CD4-positive, CD25-positive, alpha-beta regulatory T cell (primary cell): Measurements from ENCODE around the gene MACROD2. TPM values are rescaled to one million over a fixed set of nuclear protein-coding genes. Genes with fewer than 3 reads are reported as not detected.

Experiments
- ATAC-seq, 2 donors: fragments of 150-1000 bp; cut with Tn5 transposase; one replicate each; pipeline ENCODE4 v1.10.0; 2021; ENCODE audit warnings: low read depth in 2 of 2, moderate number of reproducible peaks in 2 of 2, moderate library complexity in 1 of 2
- DNase-seq, 3 donors: peaks; one replicate each; pipeline versions ENCODE4 v3.0.0 to v3.0.0-alpha.2; 2012 to 2022; ENCODE audit warnings: mixed read lengths in 1 of 3
- H3K27ac ChIP-seq: one replicate; pipeline ENCODE4 v1.7.0; 2013; ENCODE audit warnings: mild to moderate bottlenecking, low read length; ENCODE audit not compliant: insufficient read depth, poor library complexity, severe bottlenecking
- H3K27me3 ChIP-seq: one replicate; pipeline ENCODE4 v1.7.0; 2013; ENCODE audit warnings: low read length; ENCODE audit not compliant: control insufficient read depth, insufficient read depth
- H3K36me3 ChIP-seq: one replicate; pipeline ENCODE4 v1.7.0; 2013; ENCODE audit warnings: mild to moderate bottlenecking, low read length, moderate library complexity; ENCODE audit not compliant: control insufficient read depth, insufficient read depth
- H3K4me1 ChIP-seq: 2 replicates; pipeline ENCODE4 v1.7.0; 2013; ENCODE audit warnings: mild to moderate bottlenecking, low read length; ENCODE audit not compliant: insufficient read depth, control insufficient read depth, poor library complexity, severe bottlenecking
- H3K4me3 ChIP-seq: one replicate; pipeline ENCODE4 v1.7.0; 2013; ENCODE audit warnings: low read depth, mild to moderate bottlenecking, low read length, moderate library complexity
- H3K9me3 ChIP-seq, 2 experiments: 1 replicate in 1 of 2; 2 replicates in 1 of 2; pipeline ENCODE4 v1.7.0; 2013; ENCODE audit warnings: low read length in 2 of 2, mild to moderate bottlenecking in 1 of 2, moderate library complexity in 1 of 2; ENCODE audit not compliant: control insufficient read depth in 2 of 2
- H3K27ac Mint-ChIP-seq, 3 donors: one replicate each; pipeline ENCODE4 v1.8.0; 2020 to 2022; ENCODE audit warnings: mild to moderate bottlenecking in 3 of 3, mixed read lengths in 3 of 3, moderate library complexity in 2 of 3
- H3K27me3 Mint-ChIP-seq: one replicate; pipeline ENCODE4 v1.8.0; 2022; ENCODE audit warnings: mild to moderate bottlenecking, mixed read lengths
- H3K36me3 Mint-ChIP-seq: one replicate; pipeline ENCODE4 v1.8.0; 2020; ENCODE audit warnings: mixed read lengths
- H3K4me1 Mint-ChIP-seq, 4 donors: one replicate each; pipeline ENCODE4 v1.8.0; 2020 to 2022; ENCODE audit warnings: mixed read lengths in 4 of 4, mild to moderate bottlenecking in 1 of 4
- H3K4me3 Mint-ChIP-seq, 4 donors: one replicate each; pipeline ENCODE4 v1.8.0; 2020 to 2022; ENCODE audit warnings: mild to moderate bottlenecking in 4 of 4, mixed read lengths in 4 of 4, moderate library complexity in 3 of 4
- H3K9me3 Mint-ChIP-seq, 7 donors: one replicate each; pipeline ENCODE4 v1.8.0; 2020 to 2022; ENCODE audit warnings: mixed read lengths in 7 of 7, mild to moderate bottlenecking in 3 of 7, moderate library complexity in 2 of 7
- polyA plus RNA-seq, 4 donors: library from polyadenylated mRNA; unstranded; fragments of 300-500 nt; fragmentation: Illumina TruSeq; gene quantifications; one replicate each; pipeline ENCODE4 v1.2.3, GENCODE V29; 2021
- total RNA-seq: library from RNA; stranded (reverse); gene quantifications from one replicate; pipeline ENCODE4 v1.2.3, GENCODE V29; 2022

The MACROD2 gene
- total and polyA plus RNA-seq, 5 donors from 2014 or later: 1.4 TPM; not detected in 4

- no peaks in the 10 kb centered on the region for H3K36me3 Mint-ChIP-seq
- H3K4me3 Mint-ChIP-seq: no peak overlapping the region
- ATAC-seq (no peak), DNase-seq (no peak)
- Histone ChIP-seq H3K4me3 (no peak overlapping the region), H3K9me3 (peaks cover 0 to 5% of the 10 kb centered on the region in 2 experiments), H3K36me3 (no peaks in the 10 kb centered on the region), H3K27me3 (no peaks in the 10 kb centered on the region), H3K27ac (no peak overlapping the region), H3K4me1 (no peaks in the 10 kb centered on the region)
- H3K4me1 Mint-ChIP-seq: no peaks in the 10 kb centered on the region
- H3K9me3 Mint-ChIP-seq: peaks cover 0 to 16% (median 8%) of the 10 kb centered on the region in 7 donors
- no peaks in the 10 kb centered on the region for H3K27me3 Mint-ChIP-seq
- H3K27ac Mint-ChIP-seq: no peak overlapping the region
Observed at GRCh38 chr20:15248618-15249395, 1253.5 kb downstream of the MACROD2 start.

- Histone ChIP-seq H3K4me3 (no peak overlapping the region), H3K27ac (no peak overlapping the region), H3K36me3 (no peaks in the 10 kb centered on the region), H3K27me3 (no peaks in the 10 kb centered on the region), H3K4me1 (no peaks in the 10 kb centered on the region), H3K9me3 (peaks cover 0 to 5% of the 10 kb centered on the region in 2 experiments)
- peaks cover 4 to 19% (median 8%) of the 10 kb centered on the region in 7 donors for H3K9me3 Mint-ChIP-seq
- no peaks in the 10 kb centered on the region for H3K36me3 Mint-ChIP-seq
- no peak overlapping the region for H3K4me3 Mint-ChIP-seq
- DNase-seq: no peak
- no peaks in the 10 kb centered on the region for H3K27me3 Mint-ChIP-seq
- H3K27ac Mint-ChIP-seq: no peak overlapping the region
- no peak for ATAC-seq
- H3K4me1 Mint-ChIP-seq: no peaks in the 10 kb centered on the region
Observed at GRCh38 chr20:15251171-15251570, 1255.9 kb downstream of the MACROD2 start.

DNA sequence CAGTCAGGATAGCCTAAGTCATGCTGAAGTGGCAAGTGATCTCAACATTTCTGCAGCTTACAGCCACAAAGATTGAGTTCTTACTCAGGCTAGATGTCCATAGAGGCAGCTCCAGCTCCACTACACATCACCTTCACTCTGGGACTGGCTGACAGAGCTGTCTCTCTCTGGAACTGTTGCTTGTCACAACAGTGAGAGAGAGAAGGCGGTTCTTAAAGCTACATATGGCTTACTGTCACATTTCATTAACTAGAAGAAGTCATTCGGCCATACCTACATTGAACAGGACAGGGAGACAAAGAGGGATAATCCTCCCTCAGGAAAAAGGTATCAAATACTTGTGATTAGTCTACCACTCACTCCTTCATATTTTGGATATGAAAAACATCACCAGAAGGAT is 1257.0 kb downstream of the MACROD2 start:
- no peaks in the 10 kb centered on the region for H3K36me3 Mint-ChIP-seq

DNA sequence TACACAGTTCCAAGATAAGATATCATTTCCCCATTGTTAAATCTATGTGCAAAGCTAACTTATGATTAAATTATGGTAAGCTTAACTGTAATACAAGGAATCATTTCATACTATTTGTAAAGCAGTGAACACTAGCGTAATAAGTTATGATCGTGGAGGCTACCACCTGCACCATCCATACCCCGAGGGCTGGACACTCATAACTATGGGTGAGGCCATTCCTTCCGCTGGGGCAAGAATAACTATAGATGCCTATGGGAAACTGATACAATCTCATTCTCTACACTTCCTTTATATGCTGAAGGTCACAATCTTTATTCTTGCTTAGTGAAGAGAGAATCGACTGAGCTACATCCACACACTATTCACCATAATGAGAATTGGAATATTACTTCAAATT is 1258.1 kb downstream of the MACROD2 start:
- Mint-ChIP-seq H3K9me3 (peaks cover 3 to 21% (median 6%) of the 10 kb centered on the region in 7 donors), H3K4me3 (no peak overlapping the region), H3K27me3 (no peaks in the 10 kb centered on the region), H3K27ac (no peak overlapping the region), H3K4me1 (no peaks in the 10 kb centered on the region), H3K36me3 (no peaks in the 10 kb centered on the region)
- Histone ChIP-seq H3K4me1 (no peaks in the 10 kb centered on the region), H3K36me3 (no peaks in the 10 kb centered on the region), H3K9me3 (peaks cover 0 to 5% of the 10 kb centered on the region in 2 experiments), H3K27me3 (no peaks in the 10 kb centered on the region), H3K27ac (no peak overlapping the region), H3K4me3 (no peak overlapping the region)
- no peak for DNase-seq
- no peak for ATAC-seq

More for the DNA sequence above, 1257.0 kb downstream of the MACROD2 start:
- H3K9me3 ChIP-seq: peaks cover 0 to 5% of the 10 kb centered on the region in 2 experiments
- ATAC-seq: no peak
- no peaks in the 10 kb centered on the region for H3K27me3 ChIP-seq
- Mint-ChIP-seq H3K4me3 (no peak overlapping the region), H3K4me1 (no peaks in the 10 kb centered on the region), H3K9me3 (peaks cover 3 to 21% (median 8%) of the 10 kb centered on the region in 7 donors), H3K27ac (no peak overlapping the region), H3K27me3 (no peaks in the 10 kb centered on the region)
- H3K27ac ChIP-seq: no peak overlapping the region
- no peak for DNase-seq
- H3K4me3 ChIP-seq: no peak overlapping the region
- H3K4me1 ChIP-seq: no peaks in the 10 kb centered on the region
- no peaks in the 10 kb centered on the region for H3K36me3 ChIP-seq

GRCh38 chr20:15256676-15257568 is 1261.6 kb downstream of the MACROD2 start:
- Histone ChIP-seq H3K27me3 (no peaks in the 10 kb centered on the region), H3K9me3 (no peaks in the 10 kb centered on the region), H3K4me1 (no peaks in the 10 kb centered on the region), H3K27ac (no peak overlapping the region), H3K4me3 (no peak overlapping the region), H3K36me3 (no peaks in the 10 kb centered on the region)
- peaks cover 0 to 1% (median 0%) of the 10 kb centered on the region in 4 donors for H3K4me1 Mint-ChIP-seq
- no peaks in the 10 kb centered on the region for H3K27me3 Mint-ChIP-seq
- ATAC-seq (no peak), DNase-seq (no peak)
- H3K27ac Mint-ChIP-seq: no peak overlapping the region
- H3K9me3 Mint-ChIP-seq: peaks cover 2 to 28% (median 5%) of the 10 kb centered on the region in 7 donors
- H3K4me3 Mint-ChIP-seq: no peak overlapping the region
- no peaks in the 10 kb centered on the region for H3K36me3 Mint-ChIP-seq

GRCh38 chr20:15257569-15257870 is 1262.2 kb downstream of the MACROD2 start:
- Mint-ChIP-seq H3K27me3 (no peaks in the 10 kb centered on the region), H3K9me3 (peaks cover 3 to 27% (median 6%) of the 10 kb centered on the region in 7 donors), H3K4me1 (peaks cover 0 to 1% (median 0%) of the 10 kb centered on the region in 4 donors), H3K36me3 (no peaks in the 10 kb centered on the region), H3K27ac (no peak overlapping the region), H3K4me3 (no peak overlapping the region)
- Histone ChIP-seq H3K27me3 (no peaks in the 10 kb centered on the region), H3K36me3 (no peaks in the 10 kb centered on the region), H3K4me3 (no peak overlapping the region), H3K4me1 (no peaks in the 10 kb centered on the region), H3K9me3 (no peaks in the 10 kb centered on the region), H3K27ac (no peak overlapping the region)
- DNase-seq: no peak
- no peak for ATAC-seq

- Mint-ChIP-seq H3K36me3 (no peaks in the 10 kb centered on the region), H3K27me3 (no peaks in the 10 kb centered on the region), H3K4me1 (no peaks in the 10 kb centered on the region), H3K4me3 (no peak overlapping the region), H3K9me3 (peaks cover 3 to 19% (median 11%) of the 10 kb centered on the region in 7 donors), H3K27ac (no peak overlapping the region)
- Histone ChIP-seq H3K27ac (no peak overlapping the region), H3K27me3 (no peaks in the 10 kb centered on the region), H3K4me1 (no peaks in the 10 kb centered on the region), H3K9me3 (peaks cover 0 to 5% of the 10 kb centered on the region in 2 experiments), H3K4me3 (no peak overlapping the region), H3K36me3 (no peaks in the 10 kb centered on the region)
- DNase-seq (no peak), ATAC-seq (no peak)
Observed at GRCh38 chr20:15265581-15266309, 1270.4 kb downstream of the MACROD2 start.
